Peyer's patch (tissue), 4 donors: ENCODE data around the gene AGAP1. TPM values are rescaled to one million over a fixed set of nuclear protein-coding genes. Genes with fewer than 3 reads are reported as not detected.
"Not testable (repeated sequence)": the region's sequence is repeated elsewhere in the genome, so short reads cannot be mapped to it uniquely, and the experiment has no call there.

Source experiments
- DNase-seq, 3 donors: peaks; one replicate each; pipeline ENCODE4 v3.0.0-alpha.2; 2017 to 2019
- H3K27ac ChIP-seq, 4 donors: fragments of 200-600 bp; sonication (generic); one replicate each; pipeline ENCODE4 v1.5.1; 2016 to 2019
- H3K27me3 ChIP-seq, 2 donors: fragments of 200-600 bp; sonication (generic); one replicate each; pipeline ENCODE4 v1.5.1; 2019
- H3K36me3 ChIP-seq, 3 donors: fragments of 200-600 bp; sonication (generic); one replicate each; pipeline ENCODE4 v1.5.1; 2016 to 2019
- H3K4me1 ChIP-seq, 4 donors: fragments of 200-600 bp; sonication (generic); one replicate each; pipeline ENCODE4 v1.5.1; 2016 to 2019
- H3K4me3 ChIP-seq, 4 donors: fragments of 200-600 bp; sonication (generic); 1 replicate in 3 of 4; 2 replicates in 1 of 4; pipeline ENCODE4 v1.5.1; 2016 to 2019; ENCODE audit warnings: mild to moderate bottlenecking in 1 of 4
- H3K9me3 ChIP-seq, 4 donors: fragments of 200-600 bp; sonication (generic); one replicate each; pipeline ENCODE4 v1.5.1; 2016 to 2019; ENCODE audit warnings: mild to moderate bottlenecking in 1 of 4
- POLR2A ChIP-seq, 2 donors: fragments of 450-650 bp; IDR thresholded peaks; one replicate each; pipeline ENCODE4 v1.5.1; 2017; ENCODE audit warnings: antibody characterized with exemption in 2 of 2, mild to moderate bottlenecking in 2 of 2, moderate library complexity in 2 of 2
- total RNA-seq, 4 donors: library from RNA; depleted of rRNA; stranded (reverse); fragments of >200 nt; gene quantifications; one replicate each; pipeline ENCODE4 v1.1.0, GENCODE V29; 2016
- TF ChIP-seq, protein P1 (sequence below), 6 experiments: fragments of 450-650 bp in 4 of 6; fragments of 200-600 bp in 2 of 6; sonication (generic) in 1 of 6; IDR thresholded peaks; one replicate each; pipeline ENCODE4 v1.5.1; 2017 to 2019; ENCODE audit warnings: antibody characterized with exemption in 6 of 6, mild to moderate bottlenecking in 3 of 6, moderate library complexity in 1 of 6

The AGAP1 gene
- total RNA-seq, 4 donors from 2014 or later, result 55.7 to 79.1 (median 66.9) TPM

DNA sequence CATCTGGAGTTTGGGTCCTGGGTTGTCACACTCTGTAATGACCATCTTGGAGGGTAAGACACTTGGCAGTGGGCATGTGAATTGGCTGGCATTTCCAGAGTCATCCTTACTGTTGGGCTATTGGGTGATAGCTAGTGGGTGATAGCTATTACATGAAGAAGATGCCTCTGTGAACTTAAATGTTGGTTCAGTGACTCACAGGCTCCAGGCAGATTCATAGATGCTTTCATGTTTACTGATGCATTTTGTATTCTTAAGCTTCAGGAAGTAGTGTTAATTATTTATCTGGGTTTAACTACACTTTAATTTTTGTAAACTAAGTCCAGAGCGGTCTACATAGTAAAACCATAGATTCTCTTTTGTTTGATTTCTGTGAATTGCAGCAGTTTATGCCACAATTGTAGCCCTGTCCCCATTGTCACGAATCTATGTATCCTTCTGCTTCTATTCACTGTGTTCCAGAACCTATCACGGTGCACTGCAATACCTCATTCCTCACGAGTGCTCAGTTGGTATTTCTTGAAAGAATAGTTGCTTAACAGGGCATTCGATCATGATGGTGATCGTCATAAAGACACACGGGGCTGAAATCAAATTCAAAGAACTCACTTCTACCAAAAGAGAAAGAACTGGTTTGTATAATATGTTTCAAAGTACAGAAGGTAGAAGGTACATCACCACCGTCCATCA, 594.7 kb downstream of the AGAP1 start:
- no peaks in the 10 kb centered on the region for H3K27me3 ChIP-seq
- no peak overlapping the region for H3K4me3 ChIP-seq
- no peak for DNase-seq
- TF ChIP-seq POLR2A (IDR thresholded peaks at IDR 0.05), result no peak
- TF ChIP-seq, protein P1, sequence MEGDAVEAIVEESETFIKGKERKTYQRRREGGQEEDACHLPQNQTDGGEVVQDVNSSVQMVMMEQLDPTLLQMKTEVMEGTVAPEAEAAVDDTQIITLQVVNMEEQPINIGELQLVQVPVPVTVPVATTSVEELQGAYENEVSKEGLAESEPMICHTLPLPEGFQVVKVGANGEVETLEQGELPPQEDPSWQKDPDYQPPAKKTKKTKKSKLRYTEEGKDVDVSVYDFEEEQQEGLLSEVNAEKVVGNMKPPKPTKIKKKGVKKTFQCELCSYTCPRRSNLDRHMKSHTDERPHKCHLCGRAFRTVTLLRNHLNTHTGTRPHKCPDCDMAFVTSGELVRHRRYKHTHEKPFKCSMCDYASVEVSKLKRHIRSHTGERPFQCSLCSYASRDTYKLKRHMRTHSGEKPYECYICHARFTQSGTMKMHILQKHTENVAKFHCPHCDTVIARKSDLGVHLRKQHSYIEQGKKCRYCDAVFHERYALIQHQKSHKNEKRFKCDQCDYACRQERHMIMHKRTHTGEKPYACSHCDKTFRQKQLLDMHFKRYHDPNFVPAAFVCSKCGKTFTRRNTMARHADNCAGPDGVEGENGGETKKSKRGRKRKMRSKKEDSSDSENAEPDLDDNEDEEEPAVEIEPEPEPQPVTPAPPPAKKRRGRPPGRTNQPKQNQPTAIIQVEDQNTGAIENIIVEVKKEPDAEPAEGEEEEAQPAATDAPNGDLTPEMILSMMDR (IDR thresholded peaks at IDR 0.05), result no peak
- H3K36me3 ChIP-seq, result no peaks in the 10 kb centered on the region
- H3K27ac ChIP-seq, result no peak overlapping the region
- H3K4me1 ChIP-seq, result no peaks in the 10 kb centered on the region
- H3K9me3 ChIP-seq, result no peaks in the 10 kb centered on the region

DNA sequence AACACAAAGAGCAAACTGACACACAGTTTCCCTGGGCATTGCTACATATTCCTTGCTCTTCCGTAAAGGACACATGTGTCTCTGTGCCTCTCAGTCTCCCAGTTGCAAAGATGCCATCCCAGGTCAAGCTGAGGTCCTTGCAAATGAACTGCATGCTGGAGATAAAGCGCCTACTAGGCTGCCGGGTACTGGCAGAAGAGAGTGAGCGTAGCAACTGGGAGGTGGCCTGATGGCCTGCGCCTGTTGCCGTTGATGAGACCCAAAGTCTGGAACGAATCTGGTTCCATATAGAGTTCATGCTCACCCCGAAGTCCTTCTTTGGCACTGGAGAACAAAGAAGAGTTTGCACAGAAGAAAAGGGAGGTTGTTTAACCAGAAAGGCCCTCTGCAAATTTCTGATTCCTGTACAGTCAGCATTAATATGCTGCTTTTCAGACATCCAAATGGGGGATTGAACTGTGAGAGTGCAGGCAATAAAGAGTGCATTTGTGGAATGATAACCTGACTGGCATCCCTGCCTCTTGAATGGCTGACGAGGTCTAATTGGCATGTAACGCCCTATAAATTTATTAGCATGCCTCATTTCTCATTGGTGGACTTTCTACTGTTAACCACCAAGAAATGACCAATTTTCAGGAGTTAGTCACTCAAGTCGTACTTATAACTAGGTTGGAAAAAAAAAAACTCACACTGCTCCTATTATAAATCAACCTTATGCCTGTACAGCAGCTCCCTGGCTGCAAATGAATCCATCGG, 595.6 kb downstream of the AGAP1 start:
- Histone ChIP-seq H3K9me3 (no peaks in the 10 kb centered on the region), H3K4me1 (no peaks in the 10 kb centered on the region), H3K36me3 (no peaks in the 10 kb centered on the region), H3K27me3 (no peaks in the 10 kb centered on the region), H3K4me3 (no peak overlapping the region), H3K27ac (no peak overlapping the region)
- DNase-seq, result peak in 1 of 3 donors; percentile 9
- no peak for TF ChIP-seq POLR2A (IDR thresholded peaks at IDR 0.05)
- TF ChIP-seq, protein P1 (IDR thresholded peaks at IDR 0.05), result no peak

DNA sequence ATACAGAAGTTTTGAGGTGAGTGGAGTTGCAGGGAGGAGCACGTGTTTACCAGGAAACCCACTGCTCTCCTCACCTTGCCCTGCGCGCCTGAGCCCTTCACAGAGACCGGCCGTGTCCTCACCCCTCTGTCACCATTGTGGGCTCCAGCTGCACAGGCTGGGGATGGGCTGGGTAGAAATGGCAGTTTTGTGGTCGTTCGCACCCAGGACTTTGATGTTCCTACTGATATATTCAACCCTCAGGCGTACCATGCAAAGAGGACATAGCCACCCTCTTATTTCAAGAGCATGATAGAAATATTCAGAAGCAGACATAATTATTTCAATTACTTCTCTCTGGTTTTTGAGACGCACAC, 596.2 kb downstream of the AGAP1 start:
- Histone ChIP-seq H3K9me3 (no peaks in the 10 kb centered on the region), H3K4me3 (no peak overlapping the region), H3K4me1 (no peaks in the 10 kb centered on the region), H3K27me3 (no peaks in the 10 kb centered on the region), H3K36me3 (no peaks in the 10 kb centered on the region), H3K27ac (no peak overlapping the region)
- no peak for TF ChIP-seq POLR2A (IDR thresholded peaks at IDR 0.05)
- TF ChIP-seq, protein P1 (IDR thresholded peaks at IDR 0.05), result no peak
- peak in 1 of 3 donors; percentile 11 for DNase-seq

DNA sequence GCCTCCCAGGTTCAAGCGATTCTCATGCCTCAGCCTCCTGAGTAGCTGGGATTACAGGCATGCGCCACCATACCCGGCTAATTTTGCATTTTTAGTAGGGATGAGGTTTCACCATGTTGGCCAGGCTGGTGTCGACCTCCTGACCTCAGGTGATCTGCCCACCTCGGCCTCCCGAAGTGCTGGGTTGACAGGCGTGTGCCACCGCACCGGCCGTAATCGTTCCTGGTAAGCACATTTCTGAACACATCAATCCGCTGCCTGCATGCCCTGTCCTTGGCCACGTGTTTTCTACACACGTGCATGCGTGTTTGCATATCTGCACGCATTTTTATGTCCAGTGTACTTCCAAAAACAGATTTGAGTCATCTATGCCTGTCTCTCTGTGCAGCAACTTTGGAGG, 597.0 kb downstream of the AGAP1 start:
- not testable (repeated sequence) for H3K9me3 ChIP-seq, H3K36me3 ChIP-seq, H3K4me1 ChIP-seq, H3K27ac ChIP-seq, H3K27me3 ChIP-seq, H3K4me3 ChIP-seq
- DNase-seq, result peak in 1 of 3 donors; percentile 15

DNA sequence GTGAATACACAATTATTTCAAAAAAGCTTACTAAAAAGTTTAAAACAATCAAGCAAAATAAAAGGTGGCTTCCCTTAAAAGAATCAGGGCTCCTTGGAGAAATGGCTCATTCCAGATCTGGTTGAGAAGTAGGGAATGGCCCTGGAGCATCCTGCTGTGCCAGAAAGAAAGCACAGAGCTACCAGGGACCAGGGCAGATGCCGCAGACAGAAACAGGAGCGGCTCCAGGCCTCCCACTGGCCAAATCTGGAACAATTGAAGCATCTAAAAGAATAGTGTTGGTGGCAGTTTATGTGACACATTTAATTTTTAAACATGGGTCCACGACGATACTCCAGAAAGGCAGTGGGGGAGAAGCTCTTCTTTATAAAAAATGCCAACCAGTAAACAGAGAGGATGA, 598.9 kb downstream of the AGAP1 start:
- Histone ChIP-seq H3K27ac (no peak overlapping the region), H3K4me1 (no peaks in the 10 kb centered on the region), H3K36me3 (no peaks in the 10 kb centered on the region), H3K4me3 (no peak overlapping the region), H3K27me3 (no peaks in the 10 kb centered on the region), H3K9me3 (no peaks in the 10 kb centered on the region)
- TF ChIP-seq, protein P1 (IDR thresholded peaks at IDR 0.05), result no peak
- no peak for TF ChIP-seq POLR2A (IDR thresholded peaks at IDR 0.05)
- DNase-seq, result peak in 1 of 3 donors; percentile 2

DNA sequence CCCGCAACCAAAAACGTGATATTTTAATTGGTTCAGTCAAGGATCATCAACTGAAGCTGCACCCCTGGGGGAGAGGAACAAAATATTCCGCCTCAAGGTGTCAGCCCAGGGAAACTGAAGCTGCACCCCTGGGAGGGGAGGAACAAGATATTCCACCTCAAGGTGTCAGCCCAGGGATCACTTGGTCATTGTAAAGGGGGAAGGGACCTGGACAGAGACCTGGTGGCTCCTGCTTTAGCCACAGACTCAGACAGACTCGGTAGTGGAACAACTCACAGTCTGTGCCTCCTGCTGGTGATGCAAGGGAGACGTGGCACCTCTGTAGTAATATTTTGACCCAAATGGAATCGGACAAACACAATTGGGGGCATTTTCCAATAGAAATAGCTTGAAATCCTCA, 599.3 kb downstream of the AGAP1 start:
- no peaks in the 10 kb centered on the region for H3K9me3 ChIP-seq
- no peak overlapping the region for H3K4me3 ChIP-seq
- no peaks in the 10 kb centered on the region for H3K4me1 ChIP-seq
- no peak for TF ChIP-seq POLR2A (IDR thresholded peaks at IDR 0.05)
- TF ChIP-seq, protein P1 (IDR thresholded peaks at IDR 0.05), result no peak
- no peaks in the 10 kb centered on the region for H3K27me3 ChIP-seq
- H3K36me3 ChIP-seq, result no peaks in the 10 kb centered on the region
- DNase-seq, result peak in 1 of 3 donors; percentile 3
- no peak overlapping the region for H3K27ac ChIP-seq
